Neural cell (in vitro differentiated cells): ENCODE data around the gene HSD17B2.

Experiments used
- EP300 ChIP-seq: fragments of 450-650 bp; conservative IDR thresholded peaks from 2 replicates; pipeline ENCODE4 v1.6.1; 2014; ENCODE audit warnings: antibody characterized with exemption, mild to moderate bottlenecking, moderate library complexity; ENCODE audit not compliant: poor library complexity, severe bottlenecking
- EZH2 ChIP-seq: fragments of 200-600, 300-800 bp; shearing (Covaris generic), sonication (generic); IDR thresholded peaks from 2 replicates; pipeline ENCODE4 v1.6.1; 2014; ENCODE audit warnings: antibody characterized with exemption, low read length, borderline replicate concordance, mild to moderate bottlenecking; ENCODE audit not compliant: insufficient read depth, poor library complexity, severe bottlenecking
- POLR2AphosphoS5 ChIP-seq: IDR thresholded peaks from 2 replicates; pipeline ENCODE4 v1.6.1; 2012
- SMC3 ChIP-seq: fragments of 450-650 bp; conservative IDR thresholded peaks from 2 replicates; pipeline ENCODE4 v1.6.1; 2014; ENCODE audit warnings: antibody characterized with exemption, mild to moderate bottlenecking, moderate library complexity; ENCODE audit not compliant: poor library complexity
- TF ChIP-seq, protein P1 (sequence below): fragments of 450-650 bp; IDR thresholded peaks from 2 replicates; pipeline ENCODE4 v1.5.1; 2014; ENCODE audit warnings: antibody characterized with exemption, mild to moderate bottlenecking, moderate library complexity; ENCODE audit not compliant: poor library complexity, severe bottlenecking

DNA sequence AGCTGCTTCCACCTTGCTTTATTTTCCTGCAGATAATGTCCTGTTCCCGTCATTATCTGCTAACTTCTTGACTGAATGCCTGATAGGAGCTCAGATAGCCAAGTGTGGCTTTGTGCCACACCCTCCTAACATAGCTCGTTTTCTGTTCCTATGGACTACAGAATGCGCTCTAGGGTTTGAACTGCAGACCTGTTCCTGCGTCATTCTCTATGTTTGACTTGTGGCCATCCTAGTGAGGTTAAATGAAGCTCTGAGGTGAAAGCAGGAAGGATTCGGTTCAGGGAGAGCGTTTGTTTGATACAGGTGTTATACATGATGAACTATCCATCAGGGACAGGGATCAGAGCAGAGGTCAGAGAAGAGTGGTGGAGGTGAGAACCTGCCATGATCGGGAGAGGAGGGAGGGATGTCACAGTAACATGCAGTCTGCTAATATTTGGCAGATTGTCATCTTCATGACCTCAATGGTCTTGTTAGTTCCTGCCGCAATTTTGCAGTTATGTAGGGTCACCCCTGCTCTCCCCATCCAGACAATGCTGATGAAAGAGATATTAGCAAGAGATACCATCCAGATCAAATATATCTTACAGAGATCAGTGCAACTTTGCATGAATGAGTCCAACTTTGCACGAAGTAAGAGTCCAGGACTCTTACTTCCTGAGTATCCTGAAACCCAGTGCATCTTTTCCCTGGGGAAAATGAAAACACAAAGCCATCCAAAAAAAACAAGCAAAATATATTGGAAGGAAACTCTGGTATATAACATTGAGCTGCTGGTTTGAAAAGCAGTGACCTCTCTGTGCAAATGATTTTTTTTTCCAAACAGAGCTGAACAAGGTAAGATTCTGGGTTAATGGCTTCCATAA, 102.1 kb downstream of the HSD17B2 start:
- TF ChIP-seq, protein P1, sequence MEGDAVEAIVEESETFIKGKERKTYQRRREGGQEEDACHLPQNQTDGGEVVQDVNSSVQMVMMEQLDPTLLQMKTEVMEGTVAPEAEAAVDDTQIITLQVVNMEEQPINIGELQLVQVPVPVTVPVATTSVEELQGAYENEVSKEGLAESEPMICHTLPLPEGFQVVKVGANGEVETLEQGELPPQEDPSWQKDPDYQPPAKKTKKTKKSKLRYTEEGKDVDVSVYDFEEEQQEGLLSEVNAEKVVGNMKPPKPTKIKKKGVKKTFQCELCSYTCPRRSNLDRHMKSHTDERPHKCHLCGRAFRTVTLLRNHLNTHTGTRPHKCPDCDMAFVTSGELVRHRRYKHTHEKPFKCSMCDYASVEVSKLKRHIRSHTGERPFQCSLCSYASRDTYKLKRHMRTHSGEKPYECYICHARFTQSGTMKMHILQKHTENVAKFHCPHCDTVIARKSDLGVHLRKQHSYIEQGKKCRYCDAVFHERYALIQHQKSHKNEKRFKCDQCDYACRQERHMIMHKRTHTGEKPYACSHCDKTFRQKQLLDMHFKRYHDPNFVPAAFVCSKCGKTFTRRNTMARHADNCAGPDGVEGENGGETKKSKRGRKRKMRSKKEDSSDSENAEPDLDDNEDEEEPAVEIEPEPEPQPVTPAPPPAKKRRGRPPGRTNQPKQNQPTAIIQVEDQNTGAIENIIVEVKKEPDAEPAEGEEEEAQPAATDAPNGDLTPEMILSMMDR: no peak
- no peak for TF ChIP-seq POLR2AphosphoS5
- no peak for TF ChIP-seq EP300
- no peak for TF ChIP-seq SMC3
- no peak for TF ChIP-seq EZH2
